Gastroesophageal sphincter (tissue), 4 donors: ENCODE results near the gene ALLC. TPM values are rescaled to one million over a fixed set of nuclear protein-coding genes. Genes with fewer than 3 reads are reported as not detected.
"Not testable (repeated sequence)": the region's sequence is repeated elsewhere in the genome, so short reads cannot be mapped to it uniquely, and the experiment has no call there.

Experiments
- ATAC-seq: fragments of 150-250 bp; one replicate; pipeline ENCODE4 v1.9.1; 2016; ENCODE audit warnings: mild to moderate bottlenecking, moderate library complexity
- H3K27ac ChIP-seq, 4 donors: fragments of 200-600 bp; sonication (generic) in 3 of 4; 1 replicate in 3 of 4; 2 replicates in 1 of 4; pipeline ENCODE4 v1.5.1; 2016 to 2019
- H3K27me3 ChIP-seq: fragments of 200-600 bp; sonication (generic); one replicate; pipeline ENCODE4 v1.5.1; 2019
- H3K36me3 ChIP-seq, 2 donors: fragments of 200-600 bp; sonication (generic); one replicate each; pipeline ENCODE4 v1.5.1; 2019; ENCODE audit warnings: control low read depth in 1 of 2
- H3K4me1 ChIP-seq, 3 donors: fragments of 200-600 bp; sonication (generic); 1 replicate in 2 of 3; 2 replicates in 1 of 3; pipeline ENCODE4 v1.5.1; 2016 to 2019; ENCODE audit warnings: control low read depth in 2 of 3
- H3K4me3 ChIP-seq, 2 donors: fragments of 200-600 bp; sonication (generic); one replicate each; pipeline ENCODE4 v1.5.1; 2019; ENCODE audit warnings: mild to moderate bottlenecking in 1 of 2, moderate library complexity in 1 of 2
- H3K9me3 ChIP-seq, 3 donors: fragments of 200-600 bp; sonication (generic); one replicate each; pipeline ENCODE4 v1.5.1; 2017 to 2019; ENCODE audit warnings: control low read depth in 2 of 3
- CTCF ChIP-seq, 4 experiments: fragments of 200-600 bp in 2 of 4; fragments of 450-650 bp in 2 of 4; sonication (generic) in 1 of 4; IDR thresholded peaks; one replicate each; pipeline ENCODE4 v1.5.1; 2017 to 2019; ENCODE audit warnings: antibody characterized with exemption in 4 of 4, mild to moderate bottlenecking in 2 of 4, moderate library complexity in 2 of 4
- EP300 ChIP-seq: sonication (generic); formaldehyde crosslinking; IDR thresholded peaks from one replicate; pipeline ENCODE4 v1.6.1; 2017; ENCODE audit warnings: antibody characterized with exemption, mild to moderate bottlenecking
- POLR2A ChIP-seq, 2 donors: fragments of 450-650 bp; IDR thresholded peaks; one replicate each; pipeline ENCODE4 v1.6.1; 2017; ENCODE audit warnings: antibody characterized with exemption in 2 of 2, mild to moderate bottlenecking in 2 of 2, moderate library complexity in 1 of 2
- POLR2AphosphoS5 ChIP-seq: sonication (generic); formaldehyde crosslinking; IDR thresholded peaks from one replicate; pipeline ENCODE4 v1.6.1; 2017; ENCODE audit warnings: antibody characterized with exemption
- WGBS, 2 donors: methylation state at CpG; one replicate each; pipeline ENCODE4 v1.1.5; 2018; ENCODE audit warnings: low coverage in 1 of 2; 5-methylcytosine and 5-hydroxymethylcytosine counted together
- total RNA-seq, 4 donors: library from RNA; depleted of rRNA; stranded (reverse); fragments of >200 nt; gene quantifications; one replicate each; pipeline ENCODE4 v1.1.0, GENCODE V29; 2016

ALLC gene
- total RNA-seq, 4 donors from 2014 or later = not detected

- no peak overlapping the region for H3K27ac ChIP-seq
- no peaks in the 10 kb centered on the region for H3K36me3 ChIP-seq
- TF ChIP-seq POLR2AphosphoS5 (no peak), CTCF (IDR thresholded peaks at IDR 0.05) (no peak), EP300 (no peak), POLR2A (IDR thresholded peaks at IDR 0.05) (no peak)
- no peaks in the 10 kb centered on the region for H3K27me3 ChIP-seq
- WGBS, 2 donors = 24 to 74% methylated on average over 2 to 15 of the region's 36 CpGs
- H3K9me3 ChIP-seq = no peaks in the 10 kb centered on the region
- H3K4me1 ChIP-seq = peaks cover 0 to 3% (median 2%) of the 10 kb centered on the region in 3 donors
- no peak for ATAC-seq
- H3K4me3 ChIP-seq = no peak overlapping the region
These were observed 958 bp upstream of the ALLC start for GRCh38 chr2:3656762-3657721.

GRCh38 chr2:3659447-3660432, 1.7 kb downstream of the ALLC start:
- Histone ChIP-seq H3K27me3 (no peaks in the 10 kb centered on the region), H3K27ac (peak overlapping the region in 2 of 4 donors; percentile 5 to 45), H3K9me3 (no peaks in the 10 kb centered on the region), H3K4me3 (no peak overlapping the region), H3K36me3 (no peaks in the 10 kb centered on the region), H3K4me1 (no peaks in the 10 kb centered on the region)
- TF ChIP-seq EP300 (no peak), CTCF (IDR thresholded peaks at IDR 0.05) (no peak), POLR2AphosphoS5 (no peak), POLR2A (IDR thresholded peaks at IDR 0.05) (no peak)
- peak; percentile 22 for ATAC-seq
- WGBS, 2 donors = 70 to 75% methylated on average over 6 to 7 of the region's 26 CpGs

- H3K36me3 ChIP-seq, H3K27me3 ChIP-seq, H3K4me1 ChIP-seq, ATAC-seq, H3K4me3 ChIP-seq, H3K9me3 ChIP-seq, H3K27ac ChIP-seq: not testable (repeated sequence)
- 81 to 96% methylated on average over 4 to 6 of the region's 7 CpGs for WGBS, 2 donors
These were observed 2.6 kb downstream of the ALLC start for GRCh38 chr2:3660640-3661039.

- Histone ChIP-seq H3K4me3 (no peak overlapping the region), H3K4me1 (no peaks in the 10 kb centered on the region), H3K36me3 (no peaks in the 10 kb centered on the region), H3K9me3 (no peaks in the 10 kb centered on the region), H3K27me3 (no peaks in the 10 kb centered on the region), H3K27ac (no peak overlapping the region)
- TF ChIP-seq POLR2A (IDR thresholded peaks at IDR 0.05) (no peak), EP300 (no peak), POLR2AphosphoS5 (no peak), CTCF (IDR thresholded peaks at IDR 0.05) (no peak)
- no peak for ATAC-seq
- 88 to 94% methylated on average over 1 to 3 of the region's 3 CpGs for WGBS, 2 donors
These were observed 3.2 kb downstream of the ALLC start for GRCh38 chr2:3661149-3661660.

- WGBS, 2 donors = 90 to 92% methylated on average over 4 of the region's 6 CpGs
- Histone ChIP-seq H3K4me1 (peaks cover 0 to 2% (median 0%) of the 10 kb centered on the region in 3 donors), H3K9me3 (no peaks in the 10 kb centered on the region), H3K4me3 (no peak overlapping the region), H3K27ac (no peak overlapping the region), H3K27me3 (peaks cover 9% of the 10 kb centered on the region), H3K36me3 (no peaks in the 10 kb centered on the region)
- TF ChIP-seq CTCF (IDR thresholded peaks at IDR 0.05) (no peak), EP300 (no peak), POLR2AphosphoS5 (no peak), POLR2A (IDR thresholded peaks at IDR 0.05) (no peak)
- no peak for ATAC-seq
These were observed 4.2 kb downstream of the ALLC start for GRCh38 chr2:3662239-3662638.
